ENCODE results near the gene IKZF5. TPM values are rescaled to one million over a fixed set of nuclear protein-coding genes. Genes with fewer than 3 reads are reported as not detected.

IKZF5 gene
- total and polyA plus RNA-seq, 9 donors, result 8.2 to 28.6 (median 18.2) TPM

GRCh38 chr10:123019264-123019663 is 10.7 kb upstream of the IKZF5 start:
- Histone ChIP-seq H3K4me3 (no peak overlapping the region), H3K4me1 (ENCODE audit: insufficient read depth) (no peaks in the 10 kb centered on the region), H3K27ac (no peak overlapping the region), H3K27me3 (no peaks in the 10 kb centered on the region), H3K36me3 (no peaks in the 10 kb centered on the region), H3K9me3 (no peaks in the 10 kb centered on the region)
- WGBS, 3 donors, result 62 to 71% (median 67%) methylated on average over 3 of the region's 3 CpGs
- intact Hi-C loops (cut with DNase I), result loop anchor here in 1 of 4 donors (5.0 kb wide), 1 partner anchor 1478 kb away; no protein-coding TSS in a partner anchor
- DNase-seq, result no peak
- no peak for TF ChIP-seq POLR2A (IDR thresholded peaks at IDR 0.05)
- TF ChIP-seq, protein P1, sequence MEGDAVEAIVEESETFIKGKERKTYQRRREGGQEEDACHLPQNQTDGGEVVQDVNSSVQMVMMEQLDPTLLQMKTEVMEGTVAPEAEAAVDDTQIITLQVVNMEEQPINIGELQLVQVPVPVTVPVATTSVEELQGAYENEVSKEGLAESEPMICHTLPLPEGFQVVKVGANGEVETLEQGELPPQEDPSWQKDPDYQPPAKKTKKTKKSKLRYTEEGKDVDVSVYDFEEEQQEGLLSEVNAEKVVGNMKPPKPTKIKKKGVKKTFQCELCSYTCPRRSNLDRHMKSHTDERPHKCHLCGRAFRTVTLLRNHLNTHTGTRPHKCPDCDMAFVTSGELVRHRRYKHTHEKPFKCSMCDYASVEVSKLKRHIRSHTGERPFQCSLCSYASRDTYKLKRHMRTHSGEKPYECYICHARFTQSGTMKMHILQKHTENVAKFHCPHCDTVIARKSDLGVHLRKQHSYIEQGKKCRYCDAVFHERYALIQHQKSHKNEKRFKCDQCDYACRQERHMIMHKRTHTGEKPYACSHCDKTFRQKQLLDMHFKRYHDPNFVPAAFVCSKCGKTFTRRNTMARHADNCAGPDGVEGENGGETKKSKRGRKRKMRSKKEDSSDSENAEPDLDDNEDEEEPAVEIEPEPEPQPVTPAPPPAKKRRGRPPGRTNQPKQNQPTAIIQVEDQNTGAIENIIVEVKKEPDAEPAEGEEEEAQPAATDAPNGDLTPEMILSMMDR (IDR thresholded peaks at IDR 0.05), result no peak
- TF ChIP-seq EP300 (IDR thresholded peaks at IDR 0.05), result no peak

DNA sequence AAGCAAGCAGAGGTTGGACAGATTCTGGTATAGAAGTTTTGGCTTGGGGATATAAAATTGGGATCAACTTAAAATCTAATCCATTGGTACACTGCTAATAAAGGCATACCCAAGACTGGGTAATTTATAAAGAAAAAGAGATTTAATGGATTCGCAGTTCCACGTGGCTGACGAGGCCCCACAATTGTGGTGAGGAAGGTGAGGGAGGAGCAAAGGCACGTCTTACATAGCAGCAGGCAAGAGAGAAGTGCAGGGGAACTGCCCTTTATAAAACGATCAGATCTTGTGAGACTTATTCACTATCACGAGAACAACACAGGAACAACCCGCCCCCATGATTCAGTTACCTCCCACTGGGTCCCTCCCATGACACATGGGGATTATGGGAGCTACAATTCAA is 9.9 kb upstream of the IKZF5 start:
- no peak overlapping the region for H3K27ac ChIP-seq
- no peaks in the 10 kb centered on the region for H3K9me3 ChIP-seq
- DNase-seq, result no peak
- no peaks in the 10 kb centered on the region for H3K36me3 ChIP-seq
- intact Hi-C loops (cut with DNase I), result loop anchor here in 1 of 4 donors (5.0 kb wide), 1 partner anchor 1479 kb away; no protein-coding TSS in a partner anchor
- no peaks in the 10 kb centered on the region for H3K27me3 ChIP-seq
- no peaks in the 10 kb centered on the region for H3K4me1 ChIP-seq (ENCODE audit: insufficient read depth)
- 84 to 87% (median 85%) methylated on average over 7 of the region's 7 CpGs for WGBS, 3 donors
- TF ChIP-seq EP300 (IDR thresholded peaks at IDR 0.05) (no peak), POLR2A (IDR thresholded peaks at IDR 0.05) (no peak)
- TF ChIP-seq, protein P1 (IDR thresholded peaks at IDR 0.05), result no peak
- no peak overlapping the region for H3K4me3 ChIP-seq

DNA sequence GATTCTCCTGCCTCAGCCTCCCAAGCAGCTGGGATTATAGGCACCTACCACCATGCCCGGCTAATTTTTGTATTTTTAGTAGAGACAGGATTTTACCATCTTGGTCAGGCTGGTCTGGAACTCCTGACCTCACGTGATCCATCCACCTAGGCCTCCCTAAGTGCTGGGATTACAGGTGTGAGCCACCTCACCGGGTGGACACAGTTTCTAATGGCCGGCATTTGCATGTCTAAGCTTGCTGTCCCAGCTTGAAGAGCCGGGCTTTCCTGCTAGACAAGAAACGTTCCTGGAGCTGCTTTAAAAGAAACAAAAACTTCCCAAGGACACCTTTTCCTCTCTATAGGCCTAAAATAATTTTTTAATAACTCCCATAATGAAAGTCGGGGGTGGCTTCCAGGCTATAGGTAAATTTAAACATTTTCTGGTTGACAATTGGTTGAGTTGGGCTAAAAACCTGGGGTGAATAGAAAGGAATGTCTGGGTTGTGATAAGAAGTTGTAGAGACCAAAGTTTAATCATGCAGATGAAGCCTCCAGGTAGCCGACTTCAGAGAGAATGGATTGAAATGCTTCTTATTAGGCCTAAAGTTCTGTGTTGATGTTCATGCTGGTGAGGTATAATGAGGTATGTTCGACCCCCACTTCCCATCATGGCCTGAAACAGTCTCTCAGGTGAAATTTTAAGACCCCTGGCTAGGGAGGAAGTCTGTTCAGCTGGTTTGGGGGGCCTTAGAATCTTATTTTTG is 9.0 kb upstream of the IKZF5 start:
- Histone ChIP-seq H3K27ac (no peak overlapping the region), H3K27me3 (no peaks in the 10 kb centered on the region), H3K4me1 (ENCODE audit: insufficient read depth) (no peaks in the 10 kb centered on the region), H3K9me3 (no peaks in the 10 kb centered on the region), H3K36me3 (no peaks in the 10 kb centered on the region), H3K4me3 (no peak overlapping the region)
- 68 to 74% (median 72%) methylated on average over 9 of the region's 9 CpGs for WGBS, 3 donors
- TF ChIP-seq, protein P1 (IDR thresholded peaks at IDR 0.05), result no peak
- no peak for TF ChIP-seq POLR2A (IDR thresholded peaks at IDR 0.05)
- TF ChIP-seq EP300 (IDR thresholded peaks at IDR 0.05), result no peak
- DNase-seq, result no peak
- intact Hi-C loops (cut with DNase I), result loop anchor here in 1 of 4 donors (5.0 kb wide), 1 partner anchor 1480 kb away; no protein-coding TSS in a partner anchor

- Histone ChIP-seq H3K27ac (no peak overlapping the region), H3K4me1 (ENCODE audit: insufficient read depth) (no peaks in the 10 kb centered on the region), H3K9me3 (no peaks in the 10 kb centered on the region), H3K27me3 (no peaks in the 10 kb centered on the region), H3K36me3 (no peaks in the 10 kb centered on the region), H3K4me3 (no peak overlapping the region)
- 93 to 96% (median 93%) methylated on average over 4 of the region's 4 CpGs for WGBS, 3 donors
- TF ChIP-seq EP300 (IDR thresholded peaks at IDR 0.05) (no peak), POLR2A (IDR thresholded peaks at IDR 0.05) (no peak)
- TF ChIP-seq, protein P1 (IDR thresholded peaks at IDR 0.05), result no peak
- DNase-seq, result no peak
- intact Hi-C loops (cut with DNase I), result loop anchor here in 1 of 4 donors (5.0 kb wide), 1 partner anchor 1481 kb away; no protein-coding TSS in a partner anchor
Observed at GRCh38 chr10:123016228-123016627, 7.6 kb upstream of the IKZF5 start.
